A549 (cell line): ENCODE results near the gene LBHD2. TPM values are rescaled to one million over a fixed set of nuclear protein-coding genes. Genes with fewer than 3 reads are reported as not detected.

Experiments used
- ATAC-seq, 2 experiments: fragments of 200-7000 bp in 1 of 2; fragments of >200 bp in 1 of 2; cut with Nextera tagmentation in 1 of 2; cut with Tn5 transposase in 1 of 2; 3 replicates each; pipeline versions ENCODE4 v1.8.0 to v1.9.1; 2018 to 2020; ENCODE audit warnings: mild to moderate bottlenecking in 1 of 2, moderate library complexity in 1 of 2
- CTCF ChIA-PET: fragments of 300-600 bp; sonication (Branson Sonifier 250); formaldehyde crosslinking; extraction: SDS; loops from one replicate; lab custom pipeline; 2021; ENCODE audit warnings: antibody characterized with exemption, inconsistent platforms; lab: Yijun Ruan, JAX
- POLR2A ChIA-PET: fragments of 350-600 bp; formaldehyde crosslinking; extraction: SDS; loops from one replicate; lab custom pipeline; 2021; ENCODE audit warnings: antibody characterized with exemption, inconsistent platforms; lab: Yijun Ruan, JAX
- DNase-seq, 2 experiments: peaks; one replicate each; pipeline versions ENCODE4 v3.0.0 to v3.0.0-alpha.2; 2011 to 2016; ENCODE audit warnings: low read depth in 1 of 2, low spot score in 1 of 2
- FAIRE-seq: peaks from 2 replicates; lab custom pipeline; 2011; peaks lifted over from hg19 to GRCh38; lab: Jason Lieb, UNC
- H3K27ac ChIP-seq, 2 experiments: fragments of >200 bp; sonication (Bioruptor Twin); formaldehyde crosslinking; 3 replicates each; pipeline ENCODE4 v1.5.1; 2016 to 2017
- H3K4me1 ChIP-seq: fragments of >200 bp; sonication (Bioruptor Twin); formaldehyde crosslinking; 3 replicates; pipeline ENCODE4 v1.6.1; 2016
- H3K4me2 ChIP-seq: fragments of >200 bp; sonication (Bioruptor Twin); formaldehyde crosslinking; 3 replicates; pipeline ENCODE4 v1.6.1; 2016
- H3K4me3 ChIP-seq: fragments of >200 bp; sonication (Bioruptor Twin); formaldehyde crosslinking; 3 replicates; pipeline ENCODE4 v1.5.1; 2016
- H3K9me3 ChIP-seq: fragments of >200 bp; sonication (Bioruptor Twin); formaldehyde crosslinking; 3 replicates; pipeline ENCODE4 v1.6.1; 2016
- CEBPB ChIP-seq, 2 experiments: fragments of >200 bp in 1 of 2; sonication (Bioruptor Twin) in 1 of 2; formaldehyde crosslinking in 1 of 2; IDR thresholded peaks; 2 replicates each; pipeline ENCODE4 v1.6.1; 2012 to 2016
- CHD4 ChIP-seq: fragments of 200-600 bp; sonication (generic); IDR thresholded peaks from 2 replicates; pipeline ENCODE4 v1.6.1; 2016; ENCODE audit warnings: antibody characterized with exemption, mild to moderate bottlenecking, borderline replicate concordance
- E2F6 ChIP-seq: IDR thresholded peaks from 2 replicates; pipeline ENCODE4 v1.6.1; 2012; ENCODE audit warnings: low read depth, borderline replicate concordance
- EHF ChIP-seq: fragments of 250-450 bp; sonication (Bioruptor Pico); IDR thresholded peaks from 2 replicates; pipeline ENCODE4 v1.5.0; 2020; ENCODE audit warnings: mild to moderate bottlenecking
- ELK1 ChIP-seq: fragments of 150-350 bp; IDR thresholded peaks from 2 replicates; pipeline ENCODE4 v1.6.1; 2014; ENCODE audit warnings: low read depth, mild to moderate bottlenecking, low read length
- ESRRA ChIP-seq: fragments of 150-350 bp; IDR thresholded peaks from 2 replicates; pipeline ENCODE4 v1.6.1; 2014; ENCODE audit warnings: mild to moderate bottlenecking, low read length, borderline replicate concordance
- FOXS1 ChIP-seq: fragments of 250-450 bp; sonication (Bioruptor Pico); IDR thresholded peaks from 2 replicates; pipeline ENCODE4 v1.5.0; 2020; ENCODE audit warnings: mild to moderate bottlenecking, moderate library complexity
- HDAC2 ChIP-seq: fragments of 200-600 bp; sonication (generic); IDR thresholded peaks from 2 replicates; pipeline ENCODE4 v1.6.1; 2016
- HOXB13 ChIP-seq: fragments of 250-450 bp; sonication (Bioruptor Pico); IDR thresholded peaks from 2 replicates; pipeline ENCODE4 v1.5.0; 2020; ENCODE audit warnings: low read depth, mild to moderate bottlenecking, moderate library complexity
- KDM1A ChIP-seq: fragments of 200-600 bp; sonication (generic); IDR thresholded peaks from 2 replicates; pipeline ENCODE4 v1.6.1; 2016; ENCODE audit warnings: low read depth, mild to moderate bottlenecking
- KDM5A ChIP-seq: fragments of 200-600 bp; sonication (generic); IDR thresholded peaks from 2 replicates; pipeline ENCODE4 v1.6.1; 2016; ENCODE audit warnings: antibody characterized with exemption, mild to moderate bottlenecking
- NPAS2 ChIP-seq: fragments of 250-450 bp; sonication (Bioruptor Pico); IDR thresholded peaks from 2 replicates; pipeline ENCODE4 v1.8.0; 2022; ENCODE audit warnings: mild to moderate bottlenecking, moderate library complexity, borderline replicate concordance
- NR3C1 ChIP-seq: fragments of >200 bp; sonication (Bioruptor Twin); formaldehyde crosslinking; IDR thresholded peaks from 3 replicates; pipeline ENCODE4 v1.6.1; 2017
- POLR2A ChIP-seq: IDR thresholded peaks from 2 replicates; pipeline ENCODE4 v1.6.1; 2012; ENCODE audit warnings: mild to moderate bottlenecking, low read length
- RARB ChIP-seq: fragments of 250-450 bp; sonication (Bioruptor Pico); IDR thresholded peaks from 2 replicates; pipeline ENCODE4 v1.8.0; 2021; ENCODE audit warnings: mild to moderate bottlenecking, moderate library complexity
- RCOR1 ChIP-seq: fragments of 150-350 bp; IDR thresholded peaks from 2 replicates; pipeline ENCODE4 v1.6.1; 2014; ENCODE audit warnings: antibody characterized with exemption, low read length, low read depth
- RNF2 ChIP-seq: fragments of 200-600 bp; sonication (generic); IDR thresholded peaks from 2 replicates; pipeline ENCODE4 v1.6.1; 2016; ENCODE audit warnings: low read depth, mild to moderate bottlenecking, antibody characterized with exemption, moderate library complexity, borderline replicate concordance
- SMC3 ChIP-seq: fragments of >200 bp; sonication (Bioruptor Twin); formaldehyde crosslinking; IDR thresholded peaks from 3 replicates; pipeline ENCODE4 v1.6.1; 2018; ENCODE audit warnings: inconsistent platforms
- ZNF302 ChIP-seq: fragments of 250-450 bp; sonication (Bioruptor Pico); IDR thresholded peaks from 2 replicates; pipeline ENCODE4 v1.9.0; 2021; ENCODE audit warnings: inconsistent platforms, mild to moderate bottlenecking, moderate library complexity
- WGBS: methylation state at CpG from one replicate; pipeline ENCODE4 v1.1.6; 2017; ENCODE audit errors: missing lambda C conversion rate; 5-methylcytosine and 5-hydroxymethylcytosine counted together
- polyA plus RNA-seq, 4 experiments: library from polyadenylated mRNA; depleted of rRNA in 3 of 4; stranded (reverse); fragments of >200 nt; fragmentation: RNase III in 1 of 4; extraction: RNeasy Plus Mini Kit Qiagen cat#74134 plus additional on column Dnase treatment in 1 of 4; gene quantifications; 2 replicates in 3 of 4; 3 replicates in 1 of 4; pipeline ENCODE4 v1.2.3, GENCODE V29; 2011 to 2017
- TF ChIP-seq, protein P1 (sequence below): IDR thresholded peaks from 2 replicates; pipeline ENCODE4 v1.6.1; 2012
- TF ChIP-seq, protein P2 (sequence below): fragments of >200 bp; sonication (Bioruptor Twin); formaldehyde crosslinking; IDR thresholded peaks from 2 replicates; pipeline ENCODE4 v1.6.1; 2016

LBHD2 gene
- polyA plus RNA-seq, 2 of the 4 experiments (the other 2 are of a cell fraction) = not detected

GRCh38 chr14:103134405-103134804, 50.4 kb downstream of the LBHD2 start:
- no peak for FAIRE-seq
- 50% methylated on average over 2 of the region's 2 CpGs for whole genome bisulfite sequencing
- no peak for ATAC-seq

DNA sequence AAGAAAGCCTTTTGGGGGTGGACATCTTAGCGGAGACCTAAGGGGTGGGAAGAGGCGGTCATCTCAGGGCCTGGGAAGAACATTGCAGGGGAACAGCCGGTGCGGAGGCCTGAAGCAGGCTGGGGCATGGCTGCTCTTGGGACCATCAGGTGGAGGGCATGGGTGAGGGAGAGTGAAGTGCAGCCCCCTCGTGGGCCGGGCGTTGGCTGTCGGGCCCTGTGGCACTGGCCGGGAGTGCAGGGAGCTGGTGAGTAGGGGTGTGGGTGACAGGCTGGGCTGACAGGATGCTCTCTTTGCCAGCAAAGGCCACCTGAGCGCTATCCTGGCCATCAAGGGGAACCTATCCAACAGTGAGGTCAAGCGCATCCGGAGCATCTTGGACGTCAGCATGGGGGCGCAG, 50.9 kb downstream of the LBHD2 start:
- DNase-seq (no peak), FAIRE-seq (no peak), ATAC-seq (no peak)
- peak overlapping the region in 1 of 2 experiments; percentile 95; a peak in 2 of 6 replicates for H3K27ac ChIP-seq
- H3K4me1 ChIP-seq = peaks cover 63% of the 10 kb centered on the region
- no peak overlapping the region for H3K4me3 ChIP-seq
- no peaks in the 10 kb centered on the region for H3K9me3 ChIP-seq
- POLR2A ChIA-PET = interaction anchor here (1.4 kb wide), 1 partner anchor 30 kb away, joined by 7 read pairs; no protein-coding TSS in a partner anchor
- no peak overlapping the region for H3K4me2 ChIP-seq
- 89% methylated on average over 14 of the region's 14 CpGs for WGBS
- TF ChIP-seq NR3C1 (no peak), ESRRA (no peak), ZNF302 (CRISPR knock-in tag) (no peak), RARB (CRISPR knock-in tag) (no peak), RNF2 (no peak), E2F6 (no peak), NPAS2 (CRISPR knock-in tag) (no peak), HDAC2 (no peak), ELK1 (no peak), KDM5A (no peak), HOXB13 (CRISPR knock-in tag) (no peak), FOXS1 (CRISPR knock-in tag) (no peak), KDM1A (no peak), SMC3 (no peak), CEBPB (IDR thresholded peaks at IDR 0.05) (no peak)
- TF ChIP-seq, protein P1, sequence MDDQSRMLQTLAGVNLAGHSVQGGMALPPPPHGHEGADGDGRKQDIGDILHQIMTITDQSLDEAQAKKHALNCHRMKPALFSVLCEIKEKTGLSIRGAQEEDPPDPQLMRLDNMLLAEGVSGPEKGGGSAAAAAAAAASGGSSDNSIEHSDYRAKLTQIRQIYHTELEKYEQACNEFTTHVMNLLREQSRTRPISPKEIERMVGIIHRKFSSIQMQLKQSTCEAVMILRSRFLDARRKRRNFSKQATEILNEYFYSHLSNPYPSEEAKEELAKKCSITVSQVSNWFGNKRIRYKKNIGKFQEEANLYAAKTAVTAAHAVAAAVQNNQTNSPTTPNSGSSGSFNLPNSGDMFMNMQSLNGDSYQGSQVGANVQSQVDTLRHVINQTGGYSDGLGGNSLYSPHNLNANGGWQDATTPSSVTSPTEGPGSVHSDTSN = no peak
- TF ChIP-seq, protein P2, sequence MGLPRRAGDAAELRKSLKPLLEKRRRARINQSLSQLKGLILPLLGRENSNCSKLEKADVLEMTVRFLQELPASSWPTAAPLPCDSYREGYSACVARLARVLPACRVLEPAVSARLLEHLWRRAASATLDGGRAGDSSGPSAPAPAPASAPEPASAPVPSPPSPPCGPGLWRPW = no peak
- CTCF ChIA-PET = interaction anchor here (1.1 to 24.1 kb wide), 8 partner anchors 10 to 157 kb away, joined by 3 to 544 read pairs (median 12); partner anchors contain the start of gene TNFAIP2

More at GRCh38 chr14:103134405-103134804, 50.4 kb downstream of the LBHD2 start:
- H3K4me1 ChIP-seq = peaks cover 68% of the 10 kb centered on the region
- no peak overlapping the region; a peak in 1 of 6 replicates for H3K27ac ChIP-seq
- no peak overlapping the region for H3K4me3 ChIP-seq
- POLR2A ChIA-PET = no interaction called here
- no peak overlapping the region for H3K4me2 ChIP-seq
- no peak for DNase-seq
- TF ChIP-seq HDAC2 (no peak), EHF (CRISPR knock-in tag) (no peak), POLR2A (no peak), CHD4 (no peak), RNF2 (no peak), NPAS2 (CRISPR knock-in tag) (no peak), RCOR1 (no peak), KDM5A (no peak)
- TF ChIP-seq, all 56 proteins: peak for 0
- no peaks in the 10 kb centered on the region for H3K9me3 ChIP-seq
- CTCF ChIA-PET = interaction anchor here (1.2 to 24.1 kb wide), 6 partner anchors 8 to 158 kb away, joined by 3 to 544 read pairs (median 30); partner anchors contain the start of gene TNFAIP2
